SK-N-SH treated with all-trans-retinoic acid at 6 μM for 48 hours (cell line): ENCODE data around the gene SCYGR1.

Source experiments
- ATAC-seq: fragments of 200-7000 bp; cut with Tn5 transposase; 3 replicates; pipeline ENCODE4 v1.9.1; 2020; ENCODE audit warnings: mild to moderate bottlenecking, moderate library complexity
- ARNTL ChIP-seq: fragments of 450-650 bp; formaldehyde crosslinking; IDR thresholded peaks from 2 replicates; pipeline ENCODE4 v1.5.0; 2020; ENCODE audit warnings: low read depth, mild to moderate bottlenecking, moderate library complexity, borderline replicate concordance
- BACH2 ChIP-seq: fragments of 250-450 bp; sonication (Bioruptor Pico); IDR thresholded peaks from 2 replicates; pipeline ENCODE4 v1.9.0; 2021; ENCODE audit warnings: mild to moderate bottlenecking, borderline replicate concordance
- CREB5 ChIP-seq: fragments of 250-450 bp; sonication (Bioruptor Pico); IDR thresholded peaks from 2 replicates; pipeline ENCODE4 v1.5.1; 2020; ENCODE audit warnings: low read depth, mild to moderate bottlenecking, moderate library complexity
- CSDC2 ChIP-seq: fragments of 250-450 bp; sonication (Bioruptor Pico); IDR thresholded peaks from 2 replicates; pipeline ENCODE4 v1.5.0; 2020; ENCODE audit warnings: mild to moderate bottlenecking, moderate library complexity
- CSRNP3 ChIP-seq: fragments of 250-450 bp; sonication (Bioruptor Pico); IDR thresholded peaks from 2 replicates; pipeline ENCODE4 v1.5.1; 2021; ENCODE audit warnings: mild to moderate bottlenecking, moderate library complexity
- ESRRG ChIP-seq: fragments of 250-450 bp; sonication (Bioruptor Pico); IDR thresholded peaks from 2 replicates; pipeline ENCODE4 v1.6.1; 2021; ENCODE audit warnings: mild to moderate bottlenecking
- GLIS3 ChIP-seq: fragments of 250-450 bp; sonication (Bioruptor Pico); IDR thresholded peaks from 2 replicates; pipeline ENCODE4 v1.5.0; 2020; ENCODE audit warnings: mild to moderate bottlenecking, moderate library complexity
- ISL1 ChIP-seq: fragments of 250-450 bp; sonication (Bioruptor Pico); IDR thresholded peaks from 2 replicates; pipeline ENCODE4 v2.1.2; 2022; ENCODE audit warnings: mild to moderate bottlenecking, moderate library complexity
- PATZ1 ChIP-seq: fragments of 250-450 bp; sonication (Bioruptor Pico); IDR thresholded peaks from 2 replicates; pipeline ENCODE4 v1.8.0; 2020; ENCODE audit warnings: mild to moderate bottlenecking, moderate library complexity, borderline replicate concordance
- POU6F1 ChIP-seq: fragments of 250-450 bp; sonication (Bioruptor Pico); IDR thresholded peaks from 2 replicates; pipeline ENCODE4 v1.8.0; 2021; ENCODE audit warnings: low read depth, mild to moderate bottlenecking, moderate library complexity, borderline replicate concordance
- PPARA ChIP-seq: fragments of 250-450 bp; sonication (Bioruptor Pico); IDR thresholded peaks from 2 replicates; pipeline ENCODE4 v1.5.0; 2020; ENCODE audit warnings: mild to moderate bottlenecking, borderline replicate concordance
- RARB ChIP-seq: fragments of 250-450 bp; sonication (Bioruptor Pico); IDR thresholded peaks from 2 replicates; pipeline ENCODE4 v1.8.0; 2021; ENCODE audit warnings: mild to moderate bottlenecking, moderate library complexity
- SNAI2 ChIP-seq: fragments of 250-450 bp; sonication (Bioruptor Pico); IDR thresholded peaks from 2 replicates; pipeline ENCODE4 v1.5.0; 2020; ENCODE audit warnings: mild to moderate bottlenecking, moderate library complexity
- TCF4 ChIP-seq: fragments of 250-450 bp; sonication (Bioruptor Pico); IDR thresholded peaks from 2 replicates; pipeline ENCODE4 v1.8.0; 2021; ENCODE audit warnings: mild to moderate bottlenecking, moderate library complexity, borderline replicate concordance
- TOX ChIP-seq: fragments of 250-450 bp; sonication (Bioruptor Pico); IDR thresholded peaks from 2 replicates; pipeline ENCODE4 v1.8.0; 2021; ENCODE audit warnings: mild to moderate bottlenecking, moderate library complexity, borderline replicate concordance
- TSHZ2 ChIP-seq: fragments of 250-450 bp; sonication (Bioruptor Pico); IDR thresholded peaks from 2 replicates; pipeline ENCODE4 v1.5.0; 2020; ENCODE audit warnings: mild to moderate bottlenecking, moderate library complexity
- ZC3H10 ChIP-seq: fragments of 250-450 bp; sonication (Bioruptor Pico); IDR thresholded peaks from 2 replicates; pipeline ENCODE4 v1.5.1; 2021; ENCODE audit warnings: mild to moderate bottlenecking, moderate library complexity
- ZFP3 ChIP-seq: fragments of 250-450 bp; sonication (Bioruptor Pico); IDR thresholded peaks from 2 replicates; pipeline ENCODE4 v1.5.0; 2020; ENCODE audit warnings: mild to moderate bottlenecking, moderate library complexity
- ZFP30 ChIP-seq: fragments of 450-650 bp; formaldehyde crosslinking; IDR thresholded peaks from 2 replicates; pipeline ENCODE4 v1.5.0; 2022; ENCODE audit warnings: mild to moderate bottlenecking, moderate library complexity
- ZNF70 ChIP-seq: fragments of 450-650 bp; formaldehyde crosslinking; IDR thresholded peaks from 2 replicates; pipeline ENCODE4 v1.5.0; 2020; ENCODE audit warnings: mild to moderate bottlenecking, moderate library complexity
- ZNF8 ChIP-seq: fragments of 450-650 bp; formaldehyde crosslinking; IDR thresholded peaks from 2 replicates; pipeline ENCODE4 v1.5.0; 2020; ENCODE audit warnings: mild to moderate bottlenecking, moderate library complexity

The SCYGR1 gene

GRCh38 chr2:227344231-227344630 is 43.5 kb downstream of the SCYGR1 start:
- no peak for TF ChIP-seq TSHZ2 (CRISPR knock-in tag)
- no peak for TF ChIP-seq BACH2 (CRISPR knock-in tag)
- no peak for TF ChIP-seq ZFP3 (CRISPR knock-in tag)
- TF ChIP-seq ZNF70 (CRISPR knock-in tag), result no peak
- no peak for TF ChIP-seq CSRNP3 (CRISPR knock-in tag)
- no peak for TF ChIP-seq POU6F1
- TF ChIP-seq ZC3H10 (CRISPR knock-in tag), result no peak
- TF ChIP-seq TCF4 (CRISPR knock-in tag), result no peak
- TF ChIP-seq SNAI2 (CRISPR knock-in tag), result no peak
- no peak for TF ChIP-seq TOX
- TF ChIP-seq CREB5 (CRISPR knock-in tag), result no peak
- no peak for TF ChIP-seq PPARA (CRISPR knock-in tag)
- no peak for TF ChIP-seq PATZ1
- TF ChIP-seq CSDC2, result no peak
- ATAC-seq, result no peak

- no peak for TF ChIP-seq RARB
- TF ChIP-seq BACH2 (CRISPR knock-in tag), result no peak
- TF ChIP-seq CREB5 (CRISPR knock-in tag), result no peak
- TF ChIP-seq SNAI2 (CRISPR knock-in tag), result no peak
- no peak for TF ChIP-seq CSRNP3 (CRISPR knock-in tag)
- no peak for TF ChIP-seq ZNF8 (CRISPR knock-in tag)
- no peak for TF ChIP-seq ARNTL
- TF ChIP-seq ZC3H10 (CRISPR knock-in tag), result no peak
- TF ChIP-seq, all 23 proteins: peak for 0
- ATAC-seq, result no peak
These were observed 46.2 kb downstream of the SCYGR1 start for GRCh38 chr2:227341553-227341952.

- TF ChIP-seq CSRNP3 (CRISPR knock-in tag), result no peak
- TF ChIP-seq ZFP3 (CRISPR knock-in tag), result no peak
- no peak for TF ChIP-seq ZFP30 (CRISPR knock-in tag)
- no peak for TF ChIP-seq ZC3H10 (CRISPR knock-in tag)
- TF ChIP-seq ZNF8 (CRISPR knock-in tag), result no peak
- no peak for TF ChIP-seq GLIS3 (CRISPR knock-in tag)
- no peak for TF ChIP-seq PPARA (CRISPR knock-in tag)
- TF ChIP-seq ISL1, result no peak
- TF ChIP-seq TCF4 (CRISPR knock-in tag), result no peak
- no peak for TF ChIP-seq ESRRG (CRISPR knock-in tag)
- no peak for TF ChIP-seq RARB
- no peak for TF ChIP-seq ZNF70 (CRISPR knock-in tag)
These were observed 47.6 kb downstream of the SCYGR1 start for GRCh38 chr2:227340106-227340505.

More at GRCh38 chr2:227340106-227340505, 47.6 kb downstream of the SCYGR1 start:
- no peak for ATAC-seq
